ENCODE measurements around the gene EPHA5.

- TF ChIP-seq ATF1 (CRISPR knock-in tag; IDR thresholded peaks at IDR 0.05) (no peak), ZNF121 (CRISPR knock-in tag; IDR thresholded peaks at IDR 0.05) (no peak), USF2 (CRISPR knock-in tag; IDR thresholded peaks at IDR 0.05) (no peak), KAT7 (CRISPR knock-in tag; IDR thresholded peaks at IDR 0.05; ENCODE audit: borderline replicate concordance) (no peak)
- TF ChIP-seq, protein P1, sequence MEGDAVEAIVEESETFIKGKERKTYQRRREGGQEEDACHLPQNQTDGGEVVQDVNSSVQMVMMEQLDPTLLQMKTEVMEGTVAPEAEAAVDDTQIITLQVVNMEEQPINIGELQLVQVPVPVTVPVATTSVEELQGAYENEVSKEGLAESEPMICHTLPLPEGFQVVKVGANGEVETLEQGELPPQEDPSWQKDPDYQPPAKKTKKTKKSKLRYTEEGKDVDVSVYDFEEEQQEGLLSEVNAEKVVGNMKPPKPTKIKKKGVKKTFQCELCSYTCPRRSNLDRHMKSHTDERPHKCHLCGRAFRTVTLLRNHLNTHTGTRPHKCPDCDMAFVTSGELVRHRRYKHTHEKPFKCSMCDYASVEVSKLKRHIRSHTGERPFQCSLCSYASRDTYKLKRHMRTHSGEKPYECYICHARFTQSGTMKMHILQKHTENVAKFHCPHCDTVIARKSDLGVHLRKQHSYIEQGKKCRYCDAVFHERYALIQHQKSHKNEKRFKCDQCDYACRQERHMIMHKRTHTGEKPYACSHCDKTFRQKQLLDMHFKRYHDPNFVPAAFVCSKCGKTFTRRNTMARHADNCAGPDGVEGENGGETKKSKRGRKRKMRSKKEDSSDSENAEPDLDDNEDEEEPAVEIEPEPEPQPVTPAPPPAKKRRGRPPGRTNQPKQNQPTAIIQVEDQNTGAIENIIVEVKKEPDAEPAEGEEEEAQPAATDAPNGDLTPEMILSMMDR (IDR thresholded peaks at IDR 0.05): no peak
- TF ChIP-seq, protein P2, sequence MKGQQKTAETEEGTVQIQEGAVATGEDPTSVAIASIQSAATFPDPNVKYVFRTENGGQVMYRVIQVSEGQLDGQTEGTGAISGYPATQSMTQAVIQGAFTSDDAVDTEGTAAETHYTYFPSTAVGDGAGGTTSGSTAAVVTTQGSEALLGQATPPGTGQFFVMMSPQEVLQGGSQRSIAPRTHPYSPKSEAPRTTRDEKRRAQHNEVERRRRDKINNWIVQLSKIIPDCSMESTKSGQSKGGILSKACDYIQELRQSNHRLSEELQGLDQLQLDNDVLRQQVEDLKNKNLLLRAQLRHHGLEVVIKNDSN (CRISPR knock-in tag; IDR thresholded peaks at IDR 0.05): no peak
- TF ChIP-seq, protein P3, sequence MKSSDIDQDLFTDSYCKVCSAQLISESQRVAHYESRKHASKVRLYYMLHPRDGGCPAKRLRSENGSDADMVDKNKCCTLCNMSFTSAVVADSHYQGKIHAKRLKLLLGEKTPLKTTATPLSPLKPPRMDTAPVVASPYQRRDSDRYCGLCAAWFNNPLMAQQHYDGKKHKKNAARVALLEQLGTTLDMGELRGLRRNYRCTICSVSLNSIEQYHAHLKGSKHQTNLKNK (CRISPR knock-in tag; IDR thresholded peaks at IDR 0.05): no peak
Measured at GRCh38 chr4:65367306-65367705, 303.0 kb downstream of the EPHA5 start.

All from WTC11 (cell line).